HG03558 (cell line): ENCODE results near the gene CGNL1.

Source experiments
- ATAC-seq: cut with Tn5 transposase; IDR thresholded peaks from one replicate; pipeline ENCODE4 v1.9.1; 2021; ENCODE audit warnings: moderate number of reproducible peaks; ENCODE audit not compliant: unreplicated experiment; ENCODE audit errors: extremely low read depth

Gene CGNL1

DNA sequence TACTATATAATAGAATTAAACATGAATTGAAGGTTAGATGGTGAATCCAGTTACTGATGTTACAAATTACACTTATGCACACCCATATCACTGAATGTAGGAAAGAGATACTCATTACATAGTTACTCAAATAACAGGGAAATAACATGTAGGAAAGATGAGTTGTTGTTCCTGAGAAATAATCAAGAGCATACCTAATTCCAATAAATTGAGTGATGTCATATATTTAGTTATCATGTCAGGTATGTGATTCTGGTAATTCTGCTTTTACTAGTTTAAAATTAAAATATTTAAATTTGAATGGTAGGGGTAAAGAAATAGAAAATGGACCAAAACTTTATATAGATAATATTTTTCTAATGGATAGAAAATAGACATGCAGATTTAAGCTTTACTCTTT, 112.8 kb downstream of the CGNL1 start:
- ATAC-seq, result no peak

DNA sequence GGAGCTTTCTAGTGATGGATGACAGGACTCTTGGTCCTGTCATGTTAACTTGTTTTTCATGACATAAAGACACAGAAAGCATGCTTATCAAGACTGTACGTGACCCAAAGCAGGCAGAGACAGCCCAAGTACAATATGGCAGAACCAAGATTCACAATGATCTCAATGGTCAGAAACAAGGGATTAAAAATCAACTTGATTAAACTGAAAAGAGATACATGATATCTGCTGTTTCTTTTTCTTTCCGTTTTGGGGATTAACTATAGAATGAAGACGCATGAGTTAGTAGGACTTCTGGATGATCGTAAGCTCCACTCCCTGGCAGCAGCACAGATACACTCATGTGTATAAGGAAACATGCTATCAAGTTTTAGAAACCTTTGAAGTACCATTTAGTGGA, 117.0 kb downstream of the CGNL1 start:
- no peak for ATAC-seq

DNA sequence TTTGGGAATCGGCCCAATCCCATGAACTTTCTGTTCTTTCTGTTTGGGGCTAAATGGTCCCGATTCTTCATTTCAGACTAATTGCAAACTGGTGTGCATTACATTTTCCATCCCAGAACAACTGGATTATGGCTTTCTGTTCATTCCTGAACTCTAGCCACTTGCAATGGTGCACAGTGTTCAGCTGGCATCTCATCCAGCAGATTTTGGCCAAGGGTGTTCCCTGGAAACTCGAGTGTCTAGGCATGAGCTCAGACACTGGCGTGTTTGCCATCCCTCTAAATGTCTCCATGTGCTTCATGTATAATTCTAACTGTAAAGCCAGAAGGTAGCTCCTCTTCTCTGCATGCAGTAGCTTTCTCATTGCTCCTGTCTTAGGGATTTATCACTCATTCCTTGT, 118.3 kb downstream of the CGNL1 start:
- no peak for ATAC-seq

DNA sequence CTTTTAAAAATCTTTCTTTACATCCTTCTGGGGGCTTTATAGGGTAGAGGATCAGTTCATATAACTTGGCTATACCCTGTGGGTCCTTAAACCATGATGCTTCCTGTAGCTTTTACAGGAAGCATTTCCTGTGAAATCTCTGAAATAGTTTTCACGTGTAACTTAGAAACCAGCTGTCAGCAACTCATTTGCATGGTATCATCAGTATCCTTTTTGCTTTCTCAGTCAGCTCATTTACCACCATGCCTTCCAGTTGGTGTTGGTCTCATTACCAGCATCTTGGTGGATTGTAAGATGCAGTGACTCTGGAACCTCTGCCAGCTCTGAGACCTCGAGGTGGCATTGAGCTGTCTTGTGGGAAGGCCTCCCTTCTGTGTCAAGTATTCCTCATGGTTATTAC, 118.7 kb downstream of the CGNL1 start:
- ATAC-seq, result no peak

DNA sequence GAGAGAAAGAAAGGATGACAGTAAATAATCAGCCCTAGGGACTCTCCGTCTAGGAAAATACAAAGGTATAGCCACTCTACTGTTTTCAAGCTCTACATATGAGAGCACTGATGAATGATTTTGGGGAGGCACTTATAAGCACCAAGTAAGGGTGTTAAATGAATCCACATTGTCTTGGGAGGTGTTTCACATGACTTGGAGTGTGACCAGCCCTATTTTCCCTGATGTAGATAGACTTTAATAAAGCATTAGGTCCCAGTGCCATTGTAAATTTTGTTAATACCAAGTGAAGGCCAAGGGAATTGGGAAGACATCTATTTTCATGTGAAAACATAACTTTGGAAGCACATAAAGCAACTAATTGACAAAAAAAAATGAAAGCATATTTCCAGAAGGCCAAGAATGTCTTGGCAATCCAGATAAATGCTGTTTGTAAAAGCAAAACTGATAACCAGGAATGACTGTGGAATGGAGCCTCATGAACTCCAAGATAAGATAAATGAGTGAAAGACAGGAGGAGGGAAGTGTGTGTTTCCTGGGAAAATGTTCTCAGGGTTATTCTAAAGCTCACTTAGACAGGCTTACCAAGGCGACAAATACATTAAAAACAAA, 119.4 kb downstream of the CGNL1 start:
- ATAC-seq, result no peak

DNA sequence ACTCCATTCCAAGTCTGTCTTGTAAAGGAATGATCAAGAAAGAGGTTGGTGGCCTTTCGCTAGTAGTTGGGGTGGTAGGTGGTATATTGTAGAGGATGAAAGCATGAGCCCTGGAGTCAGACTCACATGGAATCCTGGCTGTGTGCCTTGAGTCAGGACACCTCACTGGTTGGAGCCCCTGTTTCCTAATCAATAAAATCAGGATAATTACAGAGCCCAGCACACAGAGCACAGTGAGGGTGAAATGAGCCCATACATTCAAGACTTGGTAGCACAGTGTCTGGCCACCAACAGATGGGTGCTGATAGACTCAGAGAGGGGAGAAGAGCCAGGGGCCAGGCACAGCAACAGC, 120.3 kb downstream of the CGNL1 start:
- ATAC-seq, result no peak

DNA sequence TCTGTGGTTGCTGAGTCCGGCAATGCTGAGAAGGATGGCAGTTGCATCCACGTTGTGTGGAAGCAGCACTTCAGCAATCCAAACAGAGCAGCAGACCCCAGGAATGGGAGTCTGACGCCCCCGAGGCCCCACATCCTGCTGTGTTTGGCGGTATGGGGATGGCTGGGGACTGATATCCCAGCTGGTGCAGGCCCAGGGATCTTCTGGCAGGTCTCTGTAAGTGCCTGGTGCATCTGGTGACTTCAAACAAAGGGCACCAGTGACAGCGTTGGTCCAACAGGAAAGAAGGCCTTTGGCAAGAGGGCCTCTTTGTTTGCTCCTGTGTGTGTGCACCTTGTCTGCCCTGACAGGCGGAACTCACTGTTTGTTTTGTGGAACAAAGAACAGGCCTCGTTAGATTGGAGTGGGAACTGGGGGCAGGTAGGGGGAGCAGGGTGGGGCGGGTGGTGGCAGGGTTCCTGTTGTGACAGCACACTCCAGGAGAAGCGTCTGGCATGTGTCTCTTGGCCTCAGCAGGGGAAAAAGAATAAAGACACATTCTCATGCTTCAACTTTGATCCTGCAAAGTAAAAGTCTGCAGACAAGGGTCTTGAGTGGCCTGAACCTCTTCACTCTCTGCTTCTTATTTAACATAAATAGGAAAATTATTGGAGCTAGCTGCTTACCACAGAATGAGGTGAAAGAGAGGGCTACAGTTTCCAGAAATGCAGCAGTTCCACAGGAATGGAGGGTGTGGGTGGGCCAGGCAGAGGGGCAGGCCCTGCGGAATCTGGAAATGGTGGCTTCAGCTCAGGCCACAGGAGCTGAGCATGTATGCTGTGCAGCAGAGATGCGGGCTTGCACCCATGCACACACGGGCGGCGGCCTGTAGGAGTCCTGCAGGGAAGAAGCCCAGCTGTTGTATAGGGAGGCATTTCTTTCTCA, 120.9 kb downstream of the CGNL1 start:
- ATAC-seq, result no peak

DNA sequence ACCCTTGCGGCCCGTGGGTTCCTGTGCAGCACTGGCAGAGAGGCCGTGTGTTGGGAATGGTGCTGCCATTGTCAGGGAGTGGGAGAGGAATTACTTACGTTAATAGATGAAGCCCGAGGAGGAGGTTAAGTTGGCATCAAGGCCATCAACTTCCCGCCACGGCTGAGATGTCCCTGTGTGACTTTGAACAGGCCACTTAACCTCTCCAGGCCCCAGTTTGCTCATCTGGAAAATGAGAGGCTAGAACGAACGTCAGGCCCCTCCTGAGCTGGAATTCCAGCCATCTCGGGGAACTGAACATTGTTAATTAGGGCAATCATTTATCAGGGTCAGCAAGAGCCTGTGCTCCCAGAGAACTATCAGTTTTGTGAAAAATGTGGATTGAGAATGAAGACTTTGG, 124.0 kb downstream of the CGNL1 start:
- ATAC-seq, result no peak

DNA sequence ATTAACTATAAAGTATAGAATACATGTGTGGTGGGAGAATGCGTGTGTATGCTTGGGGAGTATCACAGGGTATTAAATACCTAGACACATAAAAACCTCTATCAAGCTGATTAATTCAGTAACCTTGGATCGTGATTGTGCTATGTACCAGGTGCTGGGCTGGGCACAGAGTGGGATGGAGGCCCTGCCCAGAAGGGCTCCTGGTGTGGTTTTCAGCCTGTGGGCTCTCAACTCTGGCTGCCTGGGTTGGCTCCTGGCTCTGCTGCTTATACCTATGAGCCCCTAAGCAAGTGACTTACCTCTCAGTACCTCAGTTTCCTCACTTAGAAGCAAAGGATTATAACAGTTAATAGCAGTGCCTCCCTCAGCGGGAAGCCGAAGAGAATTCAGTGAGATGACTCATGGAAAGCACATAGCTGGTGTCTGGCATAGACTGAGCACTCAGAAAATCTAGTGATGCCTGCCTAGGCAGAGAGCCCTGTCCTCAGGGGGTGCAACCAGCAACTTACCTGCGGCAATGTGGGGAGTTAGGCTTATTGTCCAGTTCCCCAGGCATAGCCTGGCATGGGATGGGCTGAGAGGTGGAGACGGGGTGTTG, 124.8 kb downstream of the CGNL1 start:
- ATAC-seq, result no peak

DNA sequence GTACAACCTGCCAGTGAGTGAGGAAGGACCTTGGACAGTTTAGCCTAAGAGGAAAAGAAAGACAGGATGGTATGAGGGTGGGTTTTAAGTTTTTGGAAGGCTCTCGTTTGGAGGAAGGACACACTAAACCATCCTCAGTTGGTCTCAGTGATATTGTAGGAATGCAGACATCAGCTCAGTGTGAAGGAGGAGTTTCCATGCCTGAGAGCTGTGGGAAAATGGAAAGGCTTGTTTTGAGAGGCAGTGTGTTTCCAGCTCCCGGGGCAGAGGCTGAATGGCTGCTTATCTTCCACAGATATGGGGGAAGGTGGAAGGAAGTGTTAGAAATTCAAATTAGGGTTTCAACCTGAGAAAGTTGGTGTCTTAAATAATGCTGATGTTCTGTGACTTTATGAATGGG, 125.8 kb downstream of the CGNL1 start:
- ATAC-seq, result no peak

DNA sequence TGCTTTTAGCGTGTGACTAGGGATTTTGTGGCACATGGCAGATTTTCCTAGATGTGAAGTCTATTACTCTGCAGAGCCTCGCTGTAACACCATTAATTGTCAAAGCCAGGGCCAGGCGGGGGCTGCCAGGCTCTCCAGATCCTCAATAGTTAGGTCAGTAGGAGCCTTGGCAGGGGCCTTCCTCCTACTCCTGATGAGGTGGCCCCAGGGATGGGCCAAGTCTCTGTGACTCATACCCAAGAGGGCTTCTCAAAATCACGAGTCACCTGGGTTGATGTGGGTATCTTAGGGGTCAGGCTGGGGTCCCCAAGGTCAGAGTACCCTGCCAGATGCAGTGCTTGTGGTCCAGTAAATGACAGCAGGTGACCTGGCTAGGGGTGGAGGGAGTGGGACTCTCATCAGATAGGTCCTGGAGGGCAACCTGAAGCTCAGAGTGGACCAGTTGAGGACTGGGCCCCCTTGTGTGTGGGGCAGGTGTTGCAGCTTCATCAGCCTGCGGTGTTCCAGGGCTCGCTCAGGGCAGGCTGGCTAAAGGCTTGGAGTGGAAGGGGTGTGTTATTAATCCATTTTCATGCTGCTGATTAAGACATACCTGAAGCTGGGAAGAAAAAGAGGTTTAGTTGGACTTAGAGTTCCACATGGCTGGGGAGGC, 126.9 kb downstream of the CGNL1 start:
- ATAC-seq, result no peak

DNA sequence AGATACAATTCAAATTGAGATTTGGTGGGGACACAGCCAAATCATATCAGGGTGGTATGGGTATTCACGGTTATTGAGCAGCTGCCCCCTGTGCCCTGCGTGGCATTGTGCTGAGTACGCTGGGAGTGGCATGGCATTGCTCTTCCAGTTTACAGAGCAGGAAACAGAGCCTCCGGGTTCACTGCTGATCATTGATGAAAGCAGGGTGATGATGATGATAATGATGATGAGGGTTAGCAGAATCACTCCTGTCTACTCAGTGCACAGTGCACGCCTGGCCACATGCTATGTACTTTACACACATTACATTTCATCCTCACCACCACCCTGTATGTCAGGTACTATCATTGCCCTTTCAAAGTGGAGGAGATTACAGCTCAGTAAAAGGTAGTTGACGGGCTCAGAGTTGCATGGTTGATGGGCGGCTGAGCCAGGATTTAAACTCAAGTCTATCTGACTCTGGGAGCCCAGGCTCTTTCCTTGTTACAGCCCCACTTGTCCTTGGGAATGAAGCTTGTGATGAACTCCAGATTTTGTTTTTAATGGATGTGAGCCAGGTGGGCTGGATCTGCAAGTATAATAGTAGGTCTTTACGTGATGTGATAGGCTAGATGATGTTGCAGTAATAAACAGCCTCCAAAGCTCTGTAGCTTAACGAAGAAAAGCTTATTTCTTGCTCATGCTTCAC, 127.8 kb downstream of the CGNL1 start:
- ATAC-seq, result no peak

DNA sequence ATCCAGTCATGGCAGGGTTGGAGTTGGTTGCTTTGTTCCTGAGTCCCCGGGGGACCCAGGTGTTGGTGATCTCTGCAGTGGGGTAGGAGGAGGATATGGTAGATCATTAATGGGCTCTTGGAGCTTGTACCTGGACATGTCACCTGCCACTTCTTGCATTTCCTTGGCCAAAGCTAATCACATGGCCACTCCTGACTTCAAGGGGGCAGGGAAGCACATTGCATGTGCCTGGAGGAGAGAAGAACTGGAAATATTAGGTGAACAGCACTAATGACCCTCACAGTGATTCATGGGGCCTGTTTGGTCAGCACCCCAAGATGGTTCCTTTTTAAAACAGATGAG, 128.3 kb downstream of the CGNL1 start:
- ATAC-seq, result no peak

DNA sequence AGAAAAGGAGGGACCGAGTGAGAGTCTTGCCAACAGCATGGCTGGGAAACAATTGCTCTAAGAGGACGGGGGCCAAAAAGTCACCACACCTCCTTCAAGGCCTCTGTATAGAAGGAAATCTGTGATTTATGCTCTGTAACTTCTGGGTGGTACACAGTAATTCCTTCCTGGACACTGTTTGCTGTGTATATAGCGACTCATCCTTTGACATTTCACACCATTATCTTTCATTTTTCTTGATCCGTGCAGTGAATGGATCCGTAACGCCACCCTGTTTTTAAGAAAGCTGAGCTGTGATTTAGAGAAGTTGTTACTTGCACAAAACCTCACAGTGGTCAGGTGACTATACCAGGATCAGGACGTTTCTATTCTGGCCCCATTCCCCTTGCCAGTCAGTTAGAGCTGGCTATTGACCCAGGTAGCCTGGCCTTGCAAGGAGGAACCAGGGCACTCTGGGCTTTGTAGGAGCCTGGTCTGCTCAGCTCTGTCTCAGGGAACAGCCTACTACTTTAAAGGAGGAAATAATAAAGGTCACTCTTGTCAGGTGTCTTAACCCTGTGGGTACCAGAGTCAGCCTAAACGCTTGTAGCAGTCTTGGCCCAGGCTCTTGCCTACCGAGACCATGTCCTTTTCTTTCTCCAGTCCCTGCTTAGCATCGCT, 128.9 kb downstream of the CGNL1 start:
- no peak for ATAC-seq

DNA sequence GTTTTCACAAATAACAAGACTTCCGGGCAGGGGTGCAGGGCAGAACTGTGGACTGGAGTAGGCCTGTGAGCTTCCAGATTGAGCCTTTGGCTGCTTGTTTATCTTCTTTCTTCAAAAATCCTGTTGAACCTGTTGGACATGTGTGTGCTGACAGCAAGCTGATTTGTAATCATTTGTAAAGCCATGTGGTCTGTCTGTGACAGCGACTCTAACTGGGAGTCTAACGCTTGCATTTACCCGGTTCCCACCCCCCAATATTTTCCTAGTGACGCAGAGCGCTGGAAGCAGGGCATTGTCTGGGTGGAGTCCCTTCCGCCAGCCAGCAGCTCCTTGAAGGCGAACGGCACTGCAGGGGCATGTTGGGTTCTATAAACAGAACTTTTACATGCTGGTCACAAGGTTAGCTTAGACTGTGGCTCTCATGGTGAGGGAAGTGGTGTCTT, 129.7 kb downstream of the CGNL1 start:
- no peak for ATAC-seq

DNA sequence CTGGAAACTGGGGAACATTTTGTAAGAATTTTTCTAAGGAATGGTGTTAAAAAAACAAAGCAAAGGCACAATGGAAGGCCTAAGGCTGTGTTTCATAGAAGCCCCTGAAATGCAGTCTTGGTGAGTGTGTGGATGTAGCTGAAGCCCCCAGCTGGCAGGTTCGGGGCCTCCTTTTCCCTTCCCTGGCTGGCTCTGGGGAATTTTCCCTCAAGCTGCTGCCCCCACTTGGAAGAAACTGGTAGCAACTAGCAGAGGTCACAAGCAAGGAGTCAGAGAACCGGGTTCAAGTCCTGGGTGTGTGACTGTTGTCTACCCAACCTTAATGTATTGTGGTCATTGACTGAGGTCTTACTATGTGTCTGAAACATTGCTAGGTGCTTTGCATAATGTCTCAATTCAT, 130.1 kb downstream of the CGNL1 start:
- no peak for ATAC-seq

DNA sequence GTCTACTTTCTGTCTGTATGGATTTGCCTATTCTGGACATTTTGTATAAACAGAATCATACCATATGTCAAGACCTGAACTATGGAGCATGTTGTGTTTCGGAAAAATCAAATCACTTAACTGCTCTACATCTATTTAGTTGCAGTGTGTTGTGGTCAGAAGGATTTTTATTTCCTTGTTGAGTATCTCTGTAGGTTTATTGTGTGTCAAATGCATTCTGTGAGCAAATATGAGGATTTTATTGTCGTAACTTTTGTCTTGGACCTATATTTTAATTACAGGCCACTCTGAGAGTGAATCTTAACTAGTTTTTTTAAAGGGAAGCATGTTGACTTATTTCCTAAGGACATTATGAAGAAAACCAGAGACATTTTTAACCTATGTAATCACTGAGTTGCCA, 130.8 kb downstream of the CGNL1 start:
- ATAC-seq, result no peak

DNA sequence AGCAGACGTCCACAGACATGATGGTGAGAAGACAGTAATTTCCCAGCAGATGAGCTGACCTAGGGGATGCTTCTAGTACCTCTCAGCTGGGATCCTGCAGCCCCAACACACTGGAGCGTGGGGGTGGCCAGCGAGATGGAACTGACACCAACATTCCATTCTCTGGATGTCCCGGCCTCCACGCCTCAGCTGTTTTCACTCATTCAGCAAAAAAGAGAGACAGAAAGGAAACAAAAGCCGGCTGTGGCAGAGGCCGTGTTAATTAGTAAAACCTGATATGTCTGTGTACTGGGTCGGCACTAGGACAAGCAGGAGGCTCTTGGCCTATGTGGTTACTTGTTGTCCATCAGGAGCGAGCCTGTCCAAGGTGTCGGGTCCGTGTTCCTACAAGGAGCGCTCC, 132.8 kb downstream of the CGNL1 start:
- ATAC-seq, result no peak

DNA sequence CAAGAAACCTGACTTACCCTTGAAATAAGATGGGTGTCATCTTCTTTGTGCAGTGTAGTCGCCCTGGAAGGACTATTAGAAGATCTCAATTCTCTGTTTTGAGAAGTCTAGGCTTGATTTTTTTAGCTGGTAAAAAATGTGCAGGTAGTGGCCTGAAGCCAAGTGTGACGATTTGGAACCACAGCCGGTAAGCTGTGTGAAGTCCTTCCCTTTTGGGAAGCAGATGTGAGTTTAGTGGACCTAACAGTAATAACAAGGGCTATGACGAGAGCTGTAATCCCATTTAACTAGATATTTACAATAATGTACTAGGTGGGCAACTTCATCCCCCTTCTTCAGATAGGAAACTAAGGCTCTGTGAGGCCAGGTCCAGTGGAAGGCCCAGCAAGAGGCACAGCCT, 133.7 kb downstream of the CGNL1 start:
- no peak for ATAC-seq

DNA sequence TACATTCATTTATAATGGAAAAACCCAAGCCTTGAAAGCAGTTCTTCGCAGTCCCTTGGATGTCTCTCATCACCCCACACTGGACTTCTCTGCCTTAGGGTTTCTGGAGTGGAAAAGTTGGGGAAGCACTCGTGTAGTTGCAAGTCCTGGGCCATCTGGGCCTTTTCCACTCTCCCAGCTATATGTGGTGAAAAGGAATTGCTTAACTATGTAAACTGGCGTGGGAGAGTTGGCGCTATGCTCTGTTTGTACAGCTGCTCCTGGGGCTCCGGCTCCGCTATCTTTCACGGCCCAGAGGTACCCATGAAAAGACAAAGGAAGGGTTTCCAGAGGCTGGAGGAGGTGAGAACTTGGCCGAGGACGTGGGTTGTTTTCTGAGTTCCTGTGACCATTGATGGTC, 134.3 kb downstream of the CGNL1 start:
- ATAC-seq, result no peak
